HCT116 (cell line): Measurements from ENCODE around the gene TMEM242.

Source experiments
- CTCF ChIP-seq, 3 experiments: fragments of 200-600 bp in 1 of 3; sonication (generic) in 1 of 3; IDR thresholded peaks in 2 of 3; conservative IDR thresholded peaks in 1 of 3; 2 replicates each; pipeline ENCODE4 v1.5.1; 2012 to 2017; ENCODE audit warnings: low read depth in 2 of 3, low read length in 2 of 3, antibody characterized with exemption in 1 of 3, borderline replicate concordance in 1 of 3, control low read depth in 1 of 3, mild to moderate bottlenecking in 1 of 3, mixed read lengths in 1 of 3, mixed run types in 1 of 3, moderate library complexity in 1 of 3; ENCODE audit not compliant: insufficient read depth in 1 of 3
- EZH2 ChIP-seq: fragments of 200-600 bp; sonication (generic); IDR thresholded peaks from 2 replicates; pipeline ENCODE4 v1.6.1; 2017; ENCODE audit warnings: antibody characterized with exemption, mixed run types
- EZH2phosphoT487 ChIP-seq: fragments of 200-600 bp; IDR thresholded peaks from 2 replicates; pipeline ENCODE4 v1.6.1; 2018; ENCODE audit warnings: antibody characterized with exemption, borderline replicate concordance
- POLR2A ChIP-seq: IDR thresholded peaks from 2 replicates; pipeline ENCODE4 v1.7.0; 2011; ENCODE audit warnings: borderline replicate concordance; ENCODE audit not compliant: insufficient read depth, insufficient read length; ENCODE audit errors: extremely low read depth
- SIN3A ChIP-seq: IDR thresholded peaks from 2 replicates; pipeline ENCODE4 v1.6.1; 2012; ENCODE audit warnings: low read depth
- YY1 ChIP-seq: IDR thresholded peaks from 2 replicates; pipeline ENCODE4 v1.6.1; 2011; ENCODE audit warnings: low read length, low read depth, moderate library complexity, mild to moderate bottlenecking; ENCODE audit not compliant: insufficient replicate concordance; ENCODE audit errors: extremely low read depth

GRCh38 chr6:157282284-157282683 lies 41.0 kb downstream of the TMEM242 start:
- TF ChIP-seq CTCF (IDR thresholded peaks at IDR 0.05 in 2 of 3, conservative IDR thresholded peaks at IDR 0.05 in 1 of 3; ENCODE audit: borderline replicate concordance in 1 of 3, insufficient read depth in 1 of 3, low read depth in 2 of 3, low read length in 2 of 3) (no peak), YY1 (no peak), POLR2A (no peak), EZH2 (no peak), EZH2phosphoT487 (no peak), SIN3A (no peak)
